ENCODE data around the gene TXNDC12.

DNA sequence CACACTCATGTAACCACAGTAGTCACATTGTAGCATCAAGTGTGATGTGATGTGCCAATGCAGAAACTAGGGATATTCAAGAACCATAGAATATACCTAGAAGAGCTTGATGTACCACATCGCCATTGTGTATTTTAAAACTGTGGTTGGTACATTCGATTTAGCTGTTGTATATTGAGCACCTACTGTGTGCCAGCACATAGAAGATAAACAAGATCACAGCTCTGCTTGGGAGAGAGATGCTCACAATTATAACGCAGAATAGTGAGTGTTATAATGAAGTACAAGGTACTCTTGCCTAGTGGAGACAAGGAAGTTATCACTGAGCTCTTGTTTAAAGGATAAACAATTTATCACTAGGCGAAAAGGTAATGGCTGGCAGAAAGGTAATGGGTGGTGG, 5.8 kb upstream of the TXNDC12 start:
- TF ChIP-seq, protein P1, sequence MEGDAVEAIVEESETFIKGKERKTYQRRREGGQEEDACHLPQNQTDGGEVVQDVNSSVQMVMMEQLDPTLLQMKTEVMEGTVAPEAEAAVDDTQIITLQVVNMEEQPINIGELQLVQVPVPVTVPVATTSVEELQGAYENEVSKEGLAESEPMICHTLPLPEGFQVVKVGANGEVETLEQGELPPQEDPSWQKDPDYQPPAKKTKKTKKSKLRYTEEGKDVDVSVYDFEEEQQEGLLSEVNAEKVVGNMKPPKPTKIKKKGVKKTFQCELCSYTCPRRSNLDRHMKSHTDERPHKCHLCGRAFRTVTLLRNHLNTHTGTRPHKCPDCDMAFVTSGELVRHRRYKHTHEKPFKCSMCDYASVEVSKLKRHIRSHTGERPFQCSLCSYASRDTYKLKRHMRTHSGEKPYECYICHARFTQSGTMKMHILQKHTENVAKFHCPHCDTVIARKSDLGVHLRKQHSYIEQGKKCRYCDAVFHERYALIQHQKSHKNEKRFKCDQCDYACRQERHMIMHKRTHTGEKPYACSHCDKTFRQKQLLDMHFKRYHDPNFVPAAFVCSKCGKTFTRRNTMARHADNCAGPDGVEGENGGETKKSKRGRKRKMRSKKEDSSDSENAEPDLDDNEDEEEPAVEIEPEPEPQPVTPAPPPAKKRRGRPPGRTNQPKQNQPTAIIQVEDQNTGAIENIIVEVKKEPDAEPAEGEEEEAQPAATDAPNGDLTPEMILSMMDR (IDR thresholded peaks at IDR 0.05) = no peak
- TF ChIP-seq POLR2A (IDR thresholded peaks at IDR 0.05; ENCODE audit: low read length) = no peak
- TF ChIP-seq, protein P2, sequence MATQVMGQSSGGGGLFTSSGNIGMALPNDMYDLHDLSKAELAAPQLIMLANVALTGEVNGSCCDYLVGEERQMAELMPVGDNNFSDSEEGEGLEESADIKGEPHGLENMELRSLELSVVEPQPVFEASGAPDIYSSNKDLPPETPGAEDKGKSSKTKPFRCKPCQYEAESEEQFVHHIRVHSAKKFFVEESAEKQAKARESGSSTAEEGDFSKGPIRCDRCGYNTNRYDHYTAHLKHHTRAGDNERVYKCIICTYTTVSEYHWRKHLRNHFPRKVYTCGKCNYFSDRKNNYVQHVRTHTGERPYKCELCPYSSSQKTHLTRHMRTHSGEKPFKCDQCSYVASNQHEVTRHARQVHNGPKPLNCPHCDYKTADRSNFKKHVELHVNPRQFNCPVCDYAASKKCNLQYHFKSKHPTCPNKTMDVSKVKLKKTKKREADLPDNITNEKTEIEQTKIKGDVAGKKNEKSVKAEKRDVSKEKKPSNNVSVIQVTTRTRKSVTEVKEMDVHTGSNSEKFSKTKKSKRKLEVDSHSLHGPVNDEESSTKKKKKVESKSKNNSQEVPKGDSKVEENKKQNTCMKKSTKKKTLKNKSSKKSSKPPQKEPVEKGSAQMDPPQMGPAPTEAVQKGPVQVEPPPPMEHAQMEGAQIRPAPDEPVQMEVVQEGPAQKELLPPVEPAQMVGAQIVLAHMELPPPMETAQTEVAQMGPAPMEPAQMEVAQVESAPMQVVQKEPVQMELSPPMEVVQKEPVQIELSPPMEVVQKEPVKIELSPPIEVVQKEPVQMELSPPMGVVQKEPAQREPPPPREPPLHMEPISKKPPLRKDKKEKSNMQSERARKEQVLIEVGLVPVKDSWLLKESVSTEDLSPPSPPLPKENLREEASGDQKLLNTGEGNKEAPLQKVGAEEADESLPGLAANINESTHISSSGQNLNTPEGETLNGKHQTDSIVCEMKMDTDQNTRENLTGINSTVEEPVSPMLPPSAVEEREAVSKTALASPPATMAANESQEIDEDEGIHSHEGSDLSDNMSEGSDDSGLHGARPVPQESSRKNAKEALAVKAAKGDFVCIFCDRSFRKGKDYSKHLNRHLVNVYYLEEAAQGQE (IDR thresholded peaks at IDR 0.05) = no peak
- TF ChIP-seq EP300 (IDR thresholded peaks at IDR 0.05) = no peak
- TF ChIP-seq JUN (IDR thresholded peaks at IDR 0.05) = no peak
- no peak for TF ChIP-seq NPAS2 (CRISPR knock-in tag; IDR thresholded peaks at IDR 0.05; ENCODE audit: borderline replicate concordance)
- no peak for TF ChIP-seq ZSCAN20 (CRISPR knock-in tag; IDR thresholded peaks at IDR 0.05)
- TF ChIP-seq, protein P3, sequence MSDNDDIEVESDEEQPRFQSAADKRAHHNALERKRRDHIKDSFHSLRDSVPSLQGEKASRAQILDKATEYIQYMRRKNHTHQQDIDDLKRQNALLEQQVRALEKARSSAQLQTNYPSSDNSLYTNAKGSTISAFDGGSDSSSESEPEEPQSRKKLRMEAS (IDR thresholded peaks at IDR 0.05) = no peak
- TF ChIP-seq FOSL2 (IDR thresholded peaks at IDR 0.05) = no peak
- TF ChIP-seq FOSL2 (CRISPR knock-in tag; IDR thresholded peaks at IDR 0.05) = no peak
- no peak for TF ChIP-seq MYC (IDR thresholded peaks at IDR 0.05; ENCODE audit: borderline replicate concordance, low read length)
- TF ChIP-seq CHD4 (IDR thresholded peaks at IDR 0.05; ENCODE audit: borderline replicate concordance) = no peak
